Hematopoietic multipotent progenitor cell (in vitro differentiated cells): ENCODE measurements around the gene KCNK1. TPM values are rescaled to one million over a fixed set of nuclear protein-coding genes. Genes with fewer than 3 reads are reported as not detected.

Experiments
- DNase-seq, 3 donors: peaks; one replicate each; pipeline ENCODE4 v3.0.0-alpha.2; 2011 to 2015; ENCODE audit warnings: low read depth in 2 of 3, low spot score in 2 of 3
- total RNA-seq: library from RNA; depleted of rRNA; stranded (reverse); fragments of >200 nt; gene quantifications from one replicate; pipeline ENCODE4 v1.2.3, GENCODE V29; 2012

KCNK1 gene
- total RNA-seq: under 0.01 TPM

DNA sequence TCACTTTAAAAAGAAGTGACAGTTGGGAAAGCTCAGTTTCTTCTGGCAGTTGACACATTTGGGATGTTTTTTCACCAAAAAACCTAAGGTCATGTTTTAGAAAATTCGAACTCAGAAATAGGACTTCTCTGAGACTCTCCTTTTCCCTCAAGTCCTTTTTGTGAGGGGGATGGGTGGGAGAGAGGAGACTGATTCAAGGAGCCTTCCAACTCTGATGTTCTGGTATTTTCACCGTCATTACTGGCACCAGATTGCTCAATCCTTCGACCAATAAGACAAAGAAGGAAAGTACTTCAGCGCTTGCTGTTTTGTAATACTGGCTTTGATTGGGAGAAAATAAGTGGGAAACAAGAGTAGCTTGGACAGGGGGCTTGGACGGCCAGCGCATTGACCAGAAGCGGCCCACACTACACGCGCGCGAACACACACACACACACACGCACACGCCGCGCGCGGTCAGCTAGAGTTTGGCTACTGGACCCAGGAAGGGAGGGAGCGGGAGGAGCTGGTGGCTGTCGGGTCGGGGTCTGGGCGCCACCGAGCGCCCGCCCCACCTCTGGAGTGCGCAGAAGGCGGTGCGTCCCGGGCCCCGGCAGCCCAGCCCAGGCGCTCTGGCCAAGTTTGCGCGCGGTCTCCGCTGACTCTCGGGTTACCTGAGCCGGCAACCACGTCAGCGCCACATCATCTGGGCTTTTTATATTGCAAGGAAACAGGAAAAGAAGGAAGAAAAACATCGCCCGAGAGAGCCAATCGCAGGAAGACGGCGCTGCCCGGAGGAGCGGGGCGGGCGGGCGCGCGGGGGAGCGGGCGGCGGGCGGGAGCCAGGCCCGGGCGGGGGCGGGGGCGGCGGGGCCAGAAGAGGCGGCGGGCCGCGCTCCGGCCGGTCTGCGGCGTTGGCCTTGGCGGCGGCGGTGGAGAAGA lies at the start of gene KCNK1:
KCNK1 (plus strand) TSS at position 855 of the 921 bp plus-strand sequence; CDS start at position 921, 66 bp downstream.
- DNase-seq: no peak

DNA sequence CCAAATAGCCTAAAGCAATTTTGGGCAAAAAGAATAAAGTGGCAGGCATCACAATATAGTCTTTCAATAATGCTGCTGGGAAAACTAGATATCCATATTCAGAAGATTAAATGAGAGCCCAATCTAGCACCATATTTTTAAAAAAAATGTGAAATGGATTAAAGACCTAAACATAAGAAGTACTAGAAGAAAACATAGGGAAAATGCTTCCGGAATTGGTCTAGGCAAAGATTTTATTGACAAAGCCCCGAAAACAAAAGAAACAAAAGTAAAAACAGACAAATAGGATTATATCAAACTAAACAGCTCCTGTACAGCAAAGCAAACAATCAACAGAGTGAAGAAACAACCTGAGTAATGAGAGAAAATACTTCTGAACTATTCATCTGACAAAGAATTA lies 48.6 kb upstream of the KCNK1 start:
- DNase-seq: no peak

DNA sequence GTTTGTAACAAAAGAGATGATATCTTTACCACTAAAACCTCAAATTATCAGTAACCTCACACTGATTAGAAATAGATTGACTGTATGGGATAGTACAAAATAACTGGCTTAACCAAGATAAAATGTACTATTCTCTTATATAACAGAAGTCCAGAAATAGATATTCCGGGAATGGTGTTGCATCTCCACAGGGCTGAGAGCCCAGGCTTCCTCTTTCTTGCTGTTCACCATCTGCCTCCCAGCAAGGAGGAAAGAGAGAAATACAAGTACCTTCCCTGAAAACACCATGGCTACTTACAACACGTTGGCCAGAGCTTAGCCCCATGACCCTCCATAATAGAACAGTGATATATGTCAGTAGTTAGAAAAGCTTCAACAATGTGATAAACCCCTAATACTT lies 47.0 kb upstream of the KCNK1 start:
- DNase-seq: no peak

DNA sequence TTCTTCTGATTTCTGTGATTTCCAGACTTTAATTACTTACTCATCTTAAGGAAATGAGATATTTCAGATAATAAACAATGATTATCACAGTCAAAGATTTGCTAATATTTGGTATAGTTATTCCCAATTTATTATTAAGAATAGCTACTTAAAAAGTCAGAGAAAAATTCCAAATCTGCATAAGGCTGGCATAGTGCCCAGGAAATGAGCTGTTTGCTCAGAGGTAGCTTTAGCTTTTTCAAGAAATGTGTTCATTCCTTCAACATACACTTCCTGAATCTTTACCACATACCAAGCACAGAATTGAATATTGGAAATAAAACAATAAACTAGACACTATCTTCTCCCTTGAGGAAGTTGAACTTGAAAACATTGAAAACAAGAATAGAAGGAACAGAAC lies 44.3 kb upstream of the KCNK1 start:
- DNase-seq: no peak

DNA sequence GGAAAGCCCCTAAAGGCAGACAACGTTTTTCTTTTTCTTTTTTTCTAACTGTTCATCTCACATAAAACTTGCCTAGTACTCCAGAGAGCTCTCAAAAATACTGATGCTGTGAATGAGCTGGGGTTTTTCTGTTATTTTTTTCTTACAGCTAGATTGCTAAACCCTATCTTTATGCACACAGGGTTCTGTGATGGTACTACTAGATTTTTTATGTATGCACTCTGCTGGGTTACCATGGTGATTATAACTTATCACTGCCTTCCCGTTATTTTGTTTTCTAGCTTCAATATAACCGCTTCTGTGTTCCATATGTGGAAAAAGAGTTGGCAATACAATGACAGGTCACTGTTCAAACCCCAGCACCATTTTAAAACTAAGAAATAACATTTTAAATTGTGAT lies 43.7 kb upstream of the KCNK1 start:
- DNase-seq: no peak

DNA sequence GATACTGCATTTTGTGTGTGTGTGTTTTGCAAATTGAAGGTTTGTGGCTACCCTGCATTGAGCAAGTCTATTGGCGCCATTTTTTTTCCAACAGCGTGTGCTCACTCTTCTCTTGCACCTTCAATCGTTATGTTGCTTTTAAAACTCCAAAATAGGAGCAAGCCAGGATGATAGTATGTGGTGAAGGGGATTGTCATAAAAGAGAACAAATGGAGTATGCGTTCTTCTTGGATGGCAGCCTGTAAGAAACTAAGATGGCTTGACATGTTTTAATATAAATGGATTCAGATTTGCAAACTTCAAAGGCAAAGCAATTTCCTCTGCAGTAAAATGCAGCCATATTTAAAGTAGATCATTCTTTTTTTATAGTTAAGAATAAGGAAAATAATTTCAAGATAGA lies 43.2 kb upstream of the KCNK1 start:
- DNase-seq: no peak

DNA sequence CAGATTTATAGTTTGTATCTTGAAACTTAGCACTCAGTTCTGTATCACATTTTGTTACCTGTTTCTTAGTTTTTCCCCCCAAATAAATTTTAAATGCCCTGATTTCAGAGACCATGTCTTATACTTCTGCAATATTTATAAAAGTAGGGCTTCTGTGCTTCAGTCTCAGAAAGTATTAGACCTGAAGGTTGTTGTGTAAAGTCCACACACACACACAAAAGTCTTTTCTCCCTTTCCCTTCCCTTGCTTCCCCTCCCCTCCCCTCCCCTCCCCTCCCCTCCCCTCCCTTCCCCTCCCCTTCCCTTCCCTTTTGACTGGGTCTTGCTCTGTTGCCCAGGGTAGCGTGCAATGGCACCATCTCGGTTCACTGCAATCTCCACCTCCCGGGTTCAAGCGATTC lies 41.0 kb upstream of the KCNK1 start:
- no peak for DNase-seq

DNA sequence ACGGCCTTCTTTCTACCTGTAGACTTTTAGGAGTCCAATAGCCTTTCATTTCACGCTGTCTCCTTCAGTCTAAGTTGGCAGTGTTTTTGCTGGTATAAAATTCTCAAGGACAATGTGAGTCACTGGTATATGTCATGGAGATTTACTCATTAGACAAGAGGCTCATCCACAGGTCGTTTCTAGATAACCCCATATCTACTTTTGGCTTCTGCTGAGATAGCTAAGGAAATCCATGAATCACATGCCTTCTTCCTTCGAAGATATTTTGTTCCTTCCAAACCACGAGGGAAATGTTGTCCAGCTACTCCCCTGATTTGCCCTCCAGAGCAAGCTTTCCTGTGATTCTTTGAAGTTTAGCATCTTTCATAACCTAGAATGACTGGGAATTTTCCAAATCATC lies 38.5 kb upstream of the KCNK1 start:
- DNase-seq: no peak

DNA sequence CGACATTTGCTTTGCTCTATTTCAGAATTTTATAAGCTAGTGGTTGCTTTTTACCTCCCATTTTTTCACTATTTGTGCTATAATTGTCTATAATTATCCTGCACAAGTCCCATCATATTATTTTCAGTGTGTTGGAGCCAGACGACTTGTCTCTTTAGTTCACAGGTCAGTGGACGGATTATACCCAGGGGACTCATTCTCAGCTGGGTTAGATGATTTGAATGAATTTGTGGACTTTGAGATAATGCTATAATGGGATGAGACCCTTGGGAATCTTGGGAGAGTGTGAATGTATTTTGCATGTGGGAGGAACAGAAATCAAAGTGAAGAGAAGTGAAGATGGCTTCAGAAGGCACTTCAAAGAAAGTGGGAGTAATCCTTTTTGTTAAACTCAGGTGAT lies 31.5 kb upstream of the KCNK1 start:
- DNase-seq: no peak

DNA sequence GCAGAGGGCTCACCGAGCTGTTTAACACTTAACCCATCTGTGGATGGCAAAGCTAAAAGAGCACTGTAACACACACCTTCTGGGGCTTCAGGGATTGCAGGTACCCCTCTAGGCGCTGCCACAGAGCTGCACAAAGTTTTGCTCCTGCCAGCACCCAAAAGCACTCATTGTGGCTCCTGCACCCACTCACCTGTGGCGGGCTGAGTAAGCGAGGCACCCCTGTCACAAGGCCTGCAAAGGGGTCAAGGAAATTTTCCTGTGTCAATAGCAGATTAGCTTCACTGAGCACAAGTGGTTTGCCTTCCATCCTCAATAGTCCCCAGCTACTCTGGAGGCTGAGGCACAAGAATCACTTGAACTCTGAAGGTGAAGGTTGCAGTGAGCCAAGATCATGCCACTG lies 29.5 kb upstream of the KCNK1 start:
- DNase-seq: no peak

DNA sequence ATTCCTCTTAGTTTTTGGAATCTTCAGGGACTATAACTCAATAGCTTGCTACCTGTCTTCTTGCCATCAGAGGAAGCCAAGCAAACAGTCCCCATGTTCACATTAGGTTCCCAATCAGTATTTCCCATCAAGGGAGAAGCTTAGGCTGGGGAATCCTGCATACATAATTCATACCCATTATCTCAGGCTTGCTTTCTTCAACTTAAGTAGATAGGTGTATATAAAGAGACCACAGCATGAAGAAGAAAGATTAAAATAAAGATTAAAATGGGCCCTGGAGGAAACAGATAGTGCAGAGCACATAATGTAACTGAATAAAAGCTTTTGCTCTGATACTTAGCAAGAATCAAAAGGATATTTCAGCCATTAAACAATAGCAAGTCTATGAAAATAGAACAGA lies 29.0 kb upstream of the KCNK1 start:
- no peak for DNase-seq

DNA sequence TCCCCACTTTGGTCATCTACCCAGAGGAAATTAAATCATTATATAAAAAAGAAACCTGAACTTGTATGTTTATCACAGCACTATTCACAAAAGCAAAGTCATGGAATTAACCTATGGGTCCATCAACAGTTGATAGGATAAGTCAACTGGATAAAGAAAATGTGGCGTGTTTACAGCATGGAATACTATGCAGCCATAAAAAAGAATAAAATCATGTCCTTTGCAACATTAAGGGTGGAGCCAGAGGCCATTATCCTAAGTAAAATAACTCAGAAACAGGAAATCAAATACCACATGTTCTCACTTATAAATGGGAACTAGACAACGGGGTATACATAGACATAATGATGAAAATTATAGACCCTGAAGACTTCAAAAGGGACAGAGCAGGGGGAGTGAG lies 27.6 kb upstream of the KCNK1 start:
- DNase-seq: no peak

DNA sequence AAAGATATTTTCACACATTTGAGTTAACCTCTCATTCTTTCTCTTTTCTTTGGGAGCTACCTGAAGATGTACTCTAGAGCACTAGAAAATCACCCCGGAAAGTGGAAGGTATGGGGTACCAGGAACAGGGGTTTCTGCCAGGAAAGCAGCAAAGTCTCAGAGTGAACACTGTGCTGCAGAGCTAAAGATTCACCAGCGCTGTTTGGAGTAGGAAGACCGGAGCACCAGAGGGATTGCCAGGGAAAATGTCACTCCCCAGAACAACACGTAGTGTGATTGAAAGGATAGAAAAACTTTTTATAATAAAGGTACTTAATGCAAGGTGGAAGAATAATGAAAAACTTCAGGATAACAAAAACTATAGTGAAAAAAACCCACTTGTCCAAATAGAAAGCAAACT lies 26.7 kb upstream of the KCNK1 start:
- DNase-seq: no peak

DNA sequence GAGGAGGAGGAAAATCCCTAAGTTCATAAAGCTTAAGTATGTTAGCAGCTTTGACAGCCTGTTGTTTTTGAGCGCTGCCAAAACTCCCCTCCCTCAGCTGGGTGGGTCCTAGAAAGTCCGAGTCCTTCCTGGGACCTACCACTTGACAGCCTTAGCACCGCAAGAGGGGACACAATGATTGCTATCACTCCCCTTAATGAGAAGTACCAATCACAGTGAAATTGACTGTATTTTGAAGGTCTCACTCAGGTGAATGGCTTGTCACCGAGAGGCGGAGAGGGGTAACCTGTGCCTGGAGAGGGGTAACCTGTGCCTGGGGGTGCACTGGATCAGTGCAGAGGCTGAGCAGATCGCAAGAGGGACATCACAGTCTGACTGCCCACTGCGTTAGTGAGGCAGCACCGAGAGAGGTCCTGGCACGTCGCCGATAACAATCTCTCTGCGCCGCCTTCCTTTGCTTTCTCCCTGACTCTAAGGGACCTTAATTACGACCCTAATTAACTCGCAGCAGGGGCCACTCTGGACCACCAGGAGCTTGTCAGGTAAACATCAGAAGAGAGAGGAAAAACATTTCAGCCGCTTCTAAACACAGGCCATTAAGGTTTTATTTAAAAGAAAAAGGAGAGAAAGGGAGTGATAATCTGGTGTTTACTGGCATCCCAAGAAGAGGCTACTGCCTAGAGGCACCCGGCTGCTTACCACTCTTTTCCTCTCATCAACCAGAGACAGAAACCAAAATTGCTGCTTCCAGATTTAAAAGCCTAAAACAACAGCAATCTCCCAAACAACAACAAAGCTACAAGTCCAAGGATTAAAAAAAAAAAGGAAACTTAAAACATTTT lies 25.7 kb upstream of the KCNK1 start:
- DNase-seq: no peak

DNA sequence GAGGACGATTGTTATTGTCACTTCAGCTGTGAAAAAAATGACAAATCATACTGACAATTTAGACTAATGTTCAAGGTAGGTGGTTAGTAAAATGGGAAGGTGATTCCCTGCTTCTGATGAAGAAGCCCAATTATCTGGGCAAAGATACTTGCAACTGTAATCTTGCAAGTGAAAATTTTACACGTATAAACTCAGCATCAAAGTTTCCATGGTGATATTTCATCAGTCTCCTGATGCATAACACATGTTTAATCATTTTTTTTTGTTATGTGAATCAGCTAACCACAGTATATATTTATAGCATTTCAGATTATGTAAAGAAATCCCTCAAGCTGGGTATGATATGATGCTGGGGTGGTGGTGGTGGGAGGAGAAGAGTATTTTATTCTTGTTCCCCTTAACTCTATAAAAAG lies 16.4 kb upstream of the KCNK1 start:
- no peak for DNase-seq

DNA sequence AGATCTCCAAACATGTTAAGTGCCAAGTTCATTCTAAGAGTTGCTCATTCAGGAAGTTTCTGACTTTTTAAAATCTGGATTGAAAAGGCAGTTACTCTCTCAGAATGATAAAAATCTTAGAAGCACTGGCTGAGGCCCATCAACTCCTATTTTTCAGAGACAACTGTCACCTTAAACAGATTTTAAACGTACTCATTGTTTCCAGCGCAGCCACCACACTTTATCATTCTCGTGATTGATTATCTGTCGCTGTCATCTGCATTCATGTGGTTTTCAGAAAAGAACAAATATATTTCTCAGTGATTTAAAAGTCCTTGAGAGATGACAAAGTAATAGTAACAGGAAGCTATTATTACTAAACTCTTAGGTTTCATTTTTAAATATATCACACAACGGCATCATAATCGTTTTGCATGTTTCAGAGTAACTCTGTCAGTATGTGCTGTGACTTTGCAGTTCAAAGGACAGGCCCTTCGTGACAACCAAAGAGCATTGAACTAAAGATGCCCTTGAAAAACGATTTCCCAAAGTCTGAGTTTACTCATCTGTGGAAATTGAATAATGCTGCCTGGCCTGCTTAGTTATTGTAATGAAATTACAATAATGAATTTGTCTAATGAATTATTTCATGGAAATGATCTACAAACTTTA lies 14.9 kb upstream of the KCNK1 start:
- no peak for DNase-seq

DNA sequence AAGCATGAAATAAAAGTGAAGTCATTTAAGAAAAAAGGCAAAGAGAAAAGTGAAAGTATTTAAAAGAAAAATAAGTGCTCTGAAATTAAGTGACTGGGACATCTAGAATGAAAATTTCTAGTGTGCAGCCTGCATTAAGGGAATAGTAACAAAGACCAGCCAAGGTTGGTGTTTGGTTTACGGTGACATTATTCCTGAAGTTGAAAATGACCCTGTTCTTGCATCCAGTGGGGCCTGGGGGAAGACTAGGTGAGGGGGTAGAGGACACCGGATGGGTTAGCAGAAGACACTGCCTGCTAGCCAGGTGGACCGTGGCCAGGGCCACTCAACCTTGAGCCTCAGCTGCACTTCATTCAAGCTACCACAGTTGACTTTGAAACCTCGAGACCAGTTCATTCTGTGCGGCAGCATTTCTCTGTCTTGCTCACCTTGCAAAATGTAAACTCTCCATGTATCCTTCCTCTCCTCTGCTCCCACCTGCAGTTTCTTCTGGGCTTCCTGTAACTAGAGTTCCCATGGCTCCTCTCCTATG lies 14.3 kb upstream of the KCNK1 start:
- no peak for DNase-seq

DNA sequence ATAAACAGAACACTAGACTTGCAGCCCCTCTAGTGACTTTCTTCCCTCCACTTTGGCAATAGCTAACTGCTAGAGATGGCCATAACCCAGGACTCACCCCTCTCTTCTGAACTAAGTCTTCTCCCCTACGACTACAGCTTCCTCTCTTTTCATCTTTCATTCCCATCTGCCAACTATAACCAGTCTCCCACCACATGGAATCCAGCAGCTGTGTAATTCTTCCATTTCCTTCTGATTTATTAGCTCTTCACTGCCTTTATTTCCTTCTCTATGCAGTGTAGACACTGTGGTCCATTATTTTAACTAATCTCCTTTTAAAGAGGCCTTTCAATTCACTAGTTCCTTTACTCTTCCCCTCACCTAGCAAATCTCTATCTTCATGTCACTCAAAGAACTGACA lies 13.4 kb upstream of the KCNK1 start:
- no peak for DNase-seq

DNA sequence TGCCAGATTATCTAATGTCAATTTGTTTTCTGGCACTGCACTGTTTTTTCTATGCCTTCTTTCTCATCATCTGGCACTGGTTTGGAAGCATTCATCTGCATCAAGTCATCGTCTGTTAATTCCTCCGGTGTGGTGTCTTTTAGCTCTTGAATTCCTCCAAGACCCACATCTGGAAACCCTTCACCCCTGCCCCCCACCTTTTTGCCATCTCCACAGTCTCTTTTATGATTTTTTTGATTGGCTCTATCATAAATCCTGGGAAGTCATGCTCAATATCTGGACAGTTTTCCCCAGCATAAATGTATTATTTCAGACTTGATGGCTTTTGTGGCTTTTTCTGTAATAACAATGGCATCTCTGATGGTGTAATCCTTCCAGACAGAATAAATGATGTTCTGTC lies 10.4 kb upstream of the KCNK1 start:
- DNase-seq: no peak

DNA sequence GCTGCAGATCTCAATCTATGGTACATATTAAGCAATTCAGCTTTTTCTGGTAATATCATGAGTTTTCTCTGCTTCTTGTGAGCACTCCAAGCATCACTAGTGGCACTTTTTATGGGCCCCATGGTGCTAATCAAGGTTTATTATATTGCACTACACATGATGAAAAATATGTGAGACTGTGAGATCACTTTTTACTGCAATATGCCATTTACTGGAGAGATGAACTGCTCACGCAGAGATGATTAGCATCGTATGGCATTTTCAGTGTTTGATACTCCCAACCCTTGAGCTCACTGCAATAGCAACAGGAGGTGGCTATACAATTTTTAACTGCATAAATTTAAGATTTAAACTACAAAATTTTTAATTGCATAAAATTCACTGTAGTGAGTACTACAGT lies 8.7 kb upstream of the KCNK1 start:
- no peak for DNase-seq

DNA sequence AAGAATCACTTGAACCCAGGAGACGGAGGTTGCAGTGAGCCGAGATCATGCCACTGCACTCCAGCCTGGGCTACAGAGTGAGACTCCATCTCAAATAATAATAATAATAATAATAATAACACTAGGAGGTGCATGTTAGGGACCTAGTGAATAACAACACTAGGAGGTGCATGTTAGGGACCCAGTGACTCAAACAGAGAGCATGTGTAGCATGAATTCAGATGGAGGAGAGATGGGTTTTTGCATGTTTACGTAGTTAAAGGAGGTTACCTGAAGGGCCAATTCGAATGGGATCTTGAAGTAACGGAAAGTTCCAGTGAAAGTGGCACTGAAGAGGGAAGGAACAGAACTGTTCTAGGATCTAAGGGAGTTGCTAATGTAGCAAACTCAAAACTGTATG lies 7.1 kb upstream of the KCNK1 start:
- no peak for DNase-seq
